ENCODE data around the gene GNG7. TPM values are rescaled to one million over a fixed set of nuclear protein-coding genes. Genes with fewer than 3 reads are reported as not detected.
A peak's percentile ranks its signal among the peaks of the same experiment; 100 is the strongest.
"Not testable (repeated sequence)": the region's sequence is repeated elsewhere in the genome, so short reads cannot be mapped to it uniquely, and the experiment has no call there.

Gene GNG7
- total and polyA plus RNA-seq, 3 donors from 2014 or later = 16.9 to 38.7 (median 25.3) TPM

GRCh38 chr19:2685204-2685704 is 17.2 kb downstream of the GNG7 start:
- Histone ChIP-seq H3K27me3 (no peaks in the 10 kb centered on the region), H3K9me3 (no peaks in the 10 kb centered on the region), H3K36me3 (ENCODE audit: low read depth, missing control alignments) (no peaks in the 10 kb centered on the region), H3K4me1 (no peaks in the 10 kb centered on the region), H3K4me3 (no peak overlapping the region), H3K27ac (peak overlapping the region; percentile 39 to 69)
- no peak for DNase-seq
- intact Hi-C loops (cut with DNase I; ENCODE audit: low total_unique reads) = no loop called here
- TF ChIP-seq CTCF (IDR thresholded peaks at IDR 0.05) = no peak
- TF ChIP-seq POLR2A (IDR thresholded peaks at IDR 0.05) = no peak
- 67 to 73% methylated on average over 6 of the region's 6 CpGs for WGBS, 2 donors

GRCh38 chr19:2683430-2684003 is 19.0 kb downstream of the GNG7 start:
- Histone ChIP-seq H3K9me3 (no peaks in the 10 kb centered on the region), H3K27ac (no peak overlapping the region), H3K4me3 (no peak overlapping the region), H3K36me3 (ENCODE audit: low read depth, missing control alignments) (no peaks in the 10 kb centered on the region), H3K4me1 (no peaks in the 10 kb centered on the region), H3K27me3 (no peaks in the 10 kb centered on the region)
- 70 to 76% methylated on average over 18 to 20 of the region's 20 CpGs for WGBS, 2 donors
- no peak for DNase-seq
- intact Hi-C loops (cut with DNase I; ENCODE audit: low total_unique reads) = no loop called here
- TF ChIP-seq CTCF (IDR thresholded peaks at IDR 0.05) (no peak), POLR2A (IDR thresholded peaks at IDR 0.05) (no peak)

- no peaks in the 10 kb centered on the region for H3K27me3 ChIP-seq
- H3K36me3 ChIP-seq (ENCODE audit: low read depth, missing control alignments) = no peaks in the 10 kb centered on the region
- 92 to 93% methylated on average over 11 of the region's 11 CpGs for WGBS, 2 donors
- DNase-seq = no peak
- no peaks in the 10 kb centered on the region for H3K9me3 ChIP-seq
- peaks cover 4% of the 10 kb centered on the region for H3K4me1 ChIP-seq
- TF ChIP-seq CTCF (IDR thresholded peaks at IDR 0.05) (no peak), POLR2A (IDR thresholded peaks at IDR 0.05) (no peak)
- intact Hi-C loops (cut with DNase I; ENCODE audit: low total_unique reads) = no loop called here
- no peak overlapping the region for H3K27ac ChIP-seq
- H3K4me3 ChIP-seq = no peak overlapping the region
Observed at GRCh38 chr19:2680808-2681207, 21.7 kb downstream of the GNG7 start.

- 85 to 91% methylated on average over 2 of the region's 2 CpGs for WGBS, 2 donors
- intact Hi-C loops (cut with DNase I; ENCODE audit: low total_unique reads) = no loop called here
- H3K9me3 ChIP-seq = no peaks in the 10 kb centered on the region
- H3K36me3 ChIP-seq (ENCODE audit: low read depth, missing control alignments) = no peaks in the 10 kb centered on the region
- no peak overlapping the region for H3K4me3 ChIP-seq
- no peak for DNase-seq
- TF ChIP-seq CTCF (IDR thresholded peaks at IDR 0.05) (no peak), POLR2A (IDR thresholded peaks at IDR 0.05) (no peak)
- H3K27me3 ChIP-seq = no peaks in the 10 kb centered on the region
- H3K4me1 ChIP-seq = peaks cover 9% of the 10 kb centered on the region
- H3K27ac ChIP-seq = no peak overlapping the region
Observed at GRCh38 chr19:2679439-2679838, 23.1 kb downstream of the GNG7 start.

DNA sequence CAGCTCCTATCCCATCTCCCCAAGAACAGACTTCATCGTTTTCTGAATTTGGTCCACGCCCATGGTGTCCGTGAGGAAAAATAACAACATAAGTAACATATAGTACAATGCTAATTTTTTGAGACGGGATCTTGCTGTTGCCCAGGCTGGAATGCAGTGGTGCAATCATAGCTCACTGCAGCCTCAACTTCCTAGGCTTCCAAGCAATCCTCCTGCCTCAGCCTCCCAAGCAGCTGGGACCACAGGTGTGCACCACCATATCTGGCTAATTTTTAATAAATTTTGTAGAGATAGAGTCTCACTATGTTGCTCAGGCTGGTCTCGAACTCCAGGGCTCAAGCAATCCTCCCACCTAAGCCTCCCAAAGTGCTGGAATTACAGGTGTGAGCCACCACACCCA is 23.5 kb downstream of the GNG7 start:
- H3K4me3 ChIP-seq; H3K4me1 ChIP-seq; H3K27me3 ChIP-seq; intact Hi-C loops (cut with DNase I; ENCODE audit: low total_unique reads); H3K27ac ChIP-seq; DNase-seq; H3K36me3 ChIP-seq (ENCODE audit: low read depth, missing control alignments); H3K9me3 ChIP-seq: not testable (repeated sequence)
- 88 to 90% methylated on average over 5 of the region's 5 CpGs for WGBS, 2 donors

All from testis (tissue), 3 donors.